Activated CD4-positive, CD25-positive, alpha-beta regulatory T cell (primary cell): ENCODE results near the gene ADAMTSL5.
A peak's percentile ranks its signal among the peaks of the same experiment; 100 is the strongest.
"Not testable (repeated sequence)": the region's sequence is repeated elsewhere in the genome, so short reads cannot be mapped to it uniquely, and the experiment has no call there.

Experiments used
- DNase-seq, 4 experiments: peaks; one replicate each; lab custom pipeline; 2025; lab: John Stamatoyannopoulos, UW

ADAMTSL5 gene

DNA sequence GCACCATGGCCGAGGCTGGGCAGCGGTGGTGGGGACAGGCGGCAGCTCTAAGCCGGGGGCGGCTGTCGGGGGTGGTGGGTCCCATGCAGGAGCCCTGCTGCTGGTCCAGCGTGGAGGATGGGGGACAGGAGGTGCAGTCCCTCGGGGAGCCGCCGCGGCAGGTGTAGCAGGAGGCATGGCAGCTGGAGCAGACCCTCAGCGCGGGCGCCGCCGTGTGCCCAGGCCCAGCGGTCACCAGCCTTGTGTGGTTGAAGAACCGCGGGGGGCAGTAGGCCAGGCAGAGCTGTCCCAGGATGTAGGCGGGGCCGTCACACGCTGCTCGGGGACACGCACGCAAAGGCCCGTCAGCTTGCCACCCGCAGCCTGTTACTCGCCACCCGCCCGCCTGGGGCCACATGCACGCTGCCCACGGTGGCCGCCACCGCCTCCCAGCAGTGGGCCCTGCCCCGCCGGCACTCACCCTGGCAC, 30.9 kb downstream of the ADAMTSL5 start:
- no peak for DNase-seq

DNA sequence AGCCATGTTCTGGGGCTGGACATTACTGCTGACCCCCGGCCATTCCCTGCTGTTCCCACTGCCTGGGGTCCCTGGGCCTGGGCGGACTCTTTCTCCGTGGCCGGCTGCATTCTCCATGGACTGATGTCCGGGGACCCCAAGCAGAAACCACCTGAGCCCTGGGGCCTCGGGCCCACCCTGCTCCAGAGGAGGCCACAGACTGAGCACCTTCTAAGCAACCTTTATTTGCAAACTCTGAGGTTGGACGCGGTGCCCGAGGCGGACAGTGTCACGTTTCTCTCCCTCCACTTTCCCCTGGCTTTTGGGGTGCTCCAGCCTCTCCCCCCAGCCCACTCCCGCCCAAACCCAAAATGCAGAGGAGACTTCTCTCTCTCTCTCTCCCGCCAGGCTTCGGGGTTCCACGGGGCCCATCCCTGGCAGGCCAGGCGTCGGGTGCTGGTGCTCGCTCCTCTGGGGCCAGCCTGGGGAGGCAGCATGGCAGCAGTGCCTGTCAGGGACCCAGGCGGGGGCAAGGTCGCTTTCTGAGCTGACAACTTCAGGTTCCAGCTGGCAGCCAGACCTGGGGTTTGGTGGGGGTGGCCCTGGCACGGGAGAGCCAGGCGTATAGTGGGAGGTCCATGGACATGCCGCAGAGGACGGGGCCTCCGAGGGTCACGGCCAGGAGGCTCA, 31.5 kb downstream of the ADAMTSL5 start:
- DNase-seq: no peak

DNA sequence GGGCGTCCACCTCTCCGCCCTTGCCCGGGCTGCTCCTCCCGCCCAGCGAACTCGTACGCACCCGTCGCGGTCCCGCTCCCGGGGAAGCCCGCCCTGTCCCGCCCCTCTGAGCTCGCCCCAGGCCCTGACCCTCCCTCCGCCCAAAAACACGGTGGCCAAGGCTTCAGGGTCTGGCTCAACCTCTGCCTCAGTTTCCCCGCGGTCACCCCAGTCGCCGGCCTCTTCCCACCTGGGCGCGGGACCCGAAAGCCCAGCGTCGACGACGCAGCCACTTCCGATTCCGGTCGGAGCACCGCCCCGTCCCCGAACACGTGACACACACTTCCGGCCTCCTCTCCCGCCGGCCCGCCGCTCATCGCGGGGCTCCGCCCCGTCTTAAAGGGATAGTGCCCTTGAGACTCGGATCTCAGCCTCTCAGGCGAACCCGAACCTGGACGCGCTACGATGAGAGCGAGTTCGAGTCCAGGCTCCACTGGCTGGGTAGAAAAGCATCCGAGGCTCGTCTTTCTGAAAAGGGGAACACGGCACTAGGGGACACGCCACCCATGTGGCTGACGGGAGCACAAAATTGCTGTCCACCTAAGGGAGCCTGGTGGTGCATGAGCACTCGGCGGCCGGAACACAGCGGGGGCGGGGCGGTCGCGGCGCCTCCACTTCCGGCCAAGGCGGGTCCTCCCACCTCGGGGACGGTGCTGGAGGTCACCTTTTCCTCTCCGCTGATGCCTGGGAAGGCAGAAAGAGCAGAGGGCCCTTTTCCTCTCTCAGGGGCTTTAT, 33.7 kb downstream of the ADAMTSL5 start, which contains the start of gene C19orf25:
TSS of gene C19orf25 (minus strand) at position 282 of the 774 bp plus-strand sequence. CDS start 312 bp downstream, outside the sequence.
- peak; percentile 84 to 85 (median 84) for DNase-seq

DNA sequence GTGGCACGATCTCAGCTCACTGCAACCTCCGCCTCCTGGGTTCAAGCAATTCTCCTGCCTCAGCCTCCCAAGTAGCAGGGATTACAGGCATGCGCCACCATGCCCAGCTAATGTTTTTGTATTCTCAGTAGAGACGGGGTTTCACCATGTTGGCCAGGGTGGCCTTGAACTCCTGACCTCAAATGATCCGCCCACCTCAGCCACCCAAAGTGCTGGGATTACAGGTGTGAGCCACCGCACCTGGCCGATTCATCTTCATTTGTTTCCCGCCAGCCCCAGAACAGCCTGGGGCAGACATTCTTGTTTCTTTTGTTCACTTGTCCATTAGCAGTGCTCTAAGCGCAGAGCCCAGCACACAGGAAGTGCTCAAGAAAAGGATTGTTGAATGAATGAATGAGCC, 35.8 kb downstream of the ADAMTSL5 start:
- not testable (repeated sequence) for DNase-seq

DNA sequence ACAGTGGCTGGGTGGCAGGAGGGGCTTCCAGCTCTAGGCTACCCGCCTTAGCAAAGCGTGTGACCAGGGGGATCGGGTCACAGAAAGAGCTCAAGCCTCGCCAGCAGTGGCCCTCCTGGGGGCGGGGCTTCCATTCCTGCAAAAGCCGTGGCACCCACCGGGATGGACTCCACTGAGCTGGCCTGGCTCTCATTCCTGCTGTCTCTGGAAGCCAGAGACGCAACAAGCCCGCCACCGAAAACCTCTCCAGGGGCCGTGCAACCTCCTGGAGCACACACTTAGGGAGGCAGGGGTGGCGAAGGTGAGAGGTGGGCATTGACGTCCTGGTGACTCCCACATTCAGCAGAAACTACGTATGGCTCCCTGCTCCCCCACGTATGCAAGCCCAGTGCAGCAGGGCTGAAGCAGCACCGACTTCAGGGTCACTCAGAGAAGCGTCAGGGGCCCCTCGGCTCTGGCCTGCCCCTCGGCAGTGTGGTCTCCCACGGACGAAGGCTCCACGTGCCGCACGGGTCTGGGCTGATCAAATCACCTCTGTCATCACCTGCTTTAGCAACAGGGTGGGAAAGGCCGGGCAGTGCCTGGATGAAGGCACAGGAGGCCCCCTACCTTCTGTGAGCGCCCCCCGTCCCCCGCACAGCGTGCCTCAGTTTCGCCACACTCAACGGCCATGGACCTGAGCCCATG, 36.9 kb downstream of the ADAMTSL5 start:
- no peak for DNase-seq

DNA sequence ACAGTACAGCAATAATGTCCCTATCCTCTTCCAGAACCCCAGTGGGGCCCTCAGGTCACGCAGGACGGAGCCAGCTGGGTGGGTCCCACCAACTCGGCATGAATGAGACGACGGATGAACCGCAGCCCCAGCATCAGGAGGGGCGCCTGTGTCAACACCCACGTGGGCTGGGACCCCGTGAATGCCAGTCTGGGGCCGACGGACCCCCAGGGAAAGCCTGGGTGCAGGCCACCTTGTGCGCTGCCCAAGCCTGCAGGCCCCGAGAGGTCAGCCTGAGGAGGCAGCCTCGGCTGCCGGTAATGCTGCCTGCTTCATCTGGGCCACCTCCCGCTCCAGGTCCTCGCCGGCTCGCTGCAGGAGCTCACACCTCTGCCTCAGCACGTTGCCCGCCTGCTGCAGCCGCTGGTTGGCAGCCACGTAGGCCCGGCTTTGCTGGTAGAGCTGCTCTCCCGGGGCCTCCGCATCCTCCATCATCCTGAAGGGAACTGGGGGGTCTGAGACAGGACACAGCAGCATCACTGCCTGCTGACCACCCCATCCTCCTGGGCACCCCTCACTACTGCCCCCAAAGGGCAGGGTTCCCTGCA, 38.0 kb downstream of the ADAMTSL5 start:
- DNase-seq: no peak

DNA sequence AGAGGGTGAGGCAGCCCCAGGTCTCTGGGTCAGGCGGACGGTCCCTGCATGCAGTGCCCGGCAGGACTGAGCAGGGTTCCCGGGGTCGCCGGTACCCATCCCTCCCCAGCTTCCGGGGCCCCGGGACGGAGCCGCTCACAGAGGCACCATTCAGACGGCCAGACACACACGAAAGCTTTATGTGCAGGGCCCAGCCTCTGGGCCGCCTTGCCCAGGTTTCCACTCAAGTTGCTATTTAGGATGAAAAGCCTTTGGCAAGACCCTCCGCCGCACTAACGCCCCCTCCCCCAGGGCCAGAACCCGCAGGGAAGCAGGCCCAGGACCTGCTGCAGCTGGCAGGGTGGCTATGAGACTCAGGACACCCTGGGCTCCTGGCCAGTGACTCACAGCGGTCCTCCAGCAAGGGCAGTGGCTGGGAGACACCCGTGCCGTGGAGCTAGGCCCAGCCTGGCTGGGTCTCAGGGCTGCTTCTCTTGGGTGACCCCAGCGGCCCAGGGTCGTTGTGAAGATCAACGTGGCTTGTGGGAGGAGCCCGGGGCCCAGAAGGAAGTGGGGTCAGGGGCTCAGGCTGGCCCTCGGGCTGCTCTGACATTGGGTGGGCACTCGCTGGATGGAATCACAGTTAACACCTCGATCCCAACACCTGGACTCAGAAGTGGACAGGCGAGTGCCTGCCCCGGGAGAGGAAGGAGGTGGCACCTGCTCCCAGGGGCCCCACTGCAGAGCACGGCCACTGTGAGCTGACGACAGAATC, 38.6 kb downstream of the ADAMTSL5 start:
- no peak for DNase-seq

DNA sequence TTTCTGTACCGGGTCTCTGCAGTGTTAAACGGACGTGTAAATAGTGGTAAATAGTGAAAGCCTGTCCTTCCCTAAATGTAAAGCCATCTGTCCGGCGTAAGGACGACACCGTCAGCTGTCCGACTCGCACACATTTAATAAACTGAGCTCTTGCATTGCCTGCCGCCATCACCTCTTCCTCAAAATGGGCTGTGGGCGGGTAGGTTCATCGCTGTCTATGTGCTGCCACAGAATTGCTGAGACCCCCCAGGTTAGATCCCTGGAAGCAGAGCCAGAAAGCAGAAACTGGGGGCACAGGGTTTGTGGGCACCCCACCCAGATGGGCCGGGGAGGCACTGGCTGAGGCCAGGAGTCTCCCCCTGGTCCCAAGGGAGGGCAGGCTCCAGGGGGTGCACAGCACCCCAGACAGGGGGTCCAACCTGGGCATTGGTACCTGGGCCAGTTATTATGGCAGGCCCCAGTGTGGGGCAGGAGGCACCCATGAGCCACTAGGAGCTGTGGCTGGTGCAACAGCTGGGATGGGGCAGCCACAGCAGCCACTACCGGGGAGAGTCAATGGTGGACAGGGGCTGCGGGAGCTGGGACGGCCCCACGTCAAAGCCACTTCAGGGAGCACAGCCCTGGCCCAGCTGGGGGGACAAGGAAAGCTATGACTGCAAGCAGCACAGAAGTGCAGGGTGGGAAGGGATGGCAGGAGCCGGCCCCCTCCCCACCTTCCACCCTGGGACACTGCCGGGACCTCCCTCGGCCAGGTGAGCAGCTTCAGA, 39.6 kb downstream of the ADAMTSL5 start:
- DNase-seq: no peak

DNA sequence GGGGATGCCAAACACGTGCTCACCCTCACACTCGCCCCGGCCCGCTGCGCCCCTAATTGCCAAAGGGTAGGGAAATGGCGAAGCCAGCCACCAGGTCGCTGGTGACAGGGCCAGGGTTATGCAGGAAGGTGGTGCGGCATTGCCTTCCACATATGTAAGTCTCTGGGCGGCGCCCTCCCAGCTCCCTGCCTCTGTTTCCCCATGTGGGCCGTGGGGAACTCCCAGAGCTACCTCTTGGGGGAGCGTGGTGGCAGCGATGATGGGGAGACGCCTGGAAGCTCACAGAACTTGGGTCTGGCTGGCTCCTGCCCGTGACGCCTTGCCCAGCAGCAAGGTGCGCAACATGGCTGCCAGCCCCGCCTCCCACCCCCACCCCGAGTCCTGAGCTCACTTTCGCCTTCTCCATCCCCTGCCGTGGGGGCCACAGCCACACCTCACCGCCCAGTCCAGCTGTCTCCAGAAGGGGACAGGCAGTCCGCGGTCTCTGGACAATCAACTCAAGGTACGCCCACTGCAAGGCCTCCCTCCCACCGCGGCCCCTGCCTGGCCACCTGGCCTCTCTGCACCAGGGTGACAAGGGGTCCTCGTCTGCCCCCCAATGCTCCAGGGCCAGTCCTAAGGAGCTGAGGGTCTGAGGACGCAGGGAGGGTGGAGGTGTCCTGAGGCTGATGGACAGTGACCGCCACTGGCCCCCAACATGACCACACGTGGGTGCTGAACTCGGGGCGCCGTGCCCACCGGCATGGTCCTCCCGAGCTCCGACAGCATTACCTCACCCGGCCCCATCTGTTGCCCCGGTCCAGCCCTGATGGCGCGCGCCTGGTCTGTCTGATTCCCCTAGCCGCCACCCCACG, 40.4 kb downstream of the ADAMTSL5 start:
- no peak for DNase-seq

DNA sequence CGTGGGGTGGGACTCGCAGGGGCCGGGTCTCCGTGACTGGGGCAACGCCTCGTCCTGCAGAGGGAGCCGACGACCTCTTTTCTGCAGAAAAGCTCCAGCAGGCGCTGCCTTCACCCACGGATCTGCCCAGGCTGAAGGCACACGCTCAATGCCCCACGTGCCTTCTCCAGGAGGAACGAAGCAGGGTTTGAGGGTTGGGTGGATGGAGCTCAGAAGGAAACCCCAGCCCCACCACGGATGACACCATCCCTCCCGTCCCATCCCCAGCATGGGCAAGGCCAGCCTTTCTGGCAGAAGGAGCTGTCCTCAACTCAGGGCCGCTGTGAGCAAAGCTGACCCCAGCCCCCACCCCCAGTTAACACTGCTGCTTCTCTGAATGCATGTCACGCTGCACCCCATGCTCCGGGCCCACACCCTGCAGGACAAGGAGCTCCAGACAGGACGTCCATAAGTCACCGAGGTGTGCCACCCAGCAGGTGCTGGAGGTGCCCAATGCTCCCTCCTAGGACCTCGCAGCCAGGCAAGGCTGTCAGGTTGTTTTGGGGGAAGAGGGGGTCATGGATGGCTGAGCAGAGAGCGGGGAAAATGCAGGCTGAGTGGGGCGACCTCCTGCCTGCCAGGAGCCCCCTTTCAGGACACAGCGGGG, 41.2 kb downstream of the ADAMTSL5 start:
- no peak for DNase-seq

DNA sequence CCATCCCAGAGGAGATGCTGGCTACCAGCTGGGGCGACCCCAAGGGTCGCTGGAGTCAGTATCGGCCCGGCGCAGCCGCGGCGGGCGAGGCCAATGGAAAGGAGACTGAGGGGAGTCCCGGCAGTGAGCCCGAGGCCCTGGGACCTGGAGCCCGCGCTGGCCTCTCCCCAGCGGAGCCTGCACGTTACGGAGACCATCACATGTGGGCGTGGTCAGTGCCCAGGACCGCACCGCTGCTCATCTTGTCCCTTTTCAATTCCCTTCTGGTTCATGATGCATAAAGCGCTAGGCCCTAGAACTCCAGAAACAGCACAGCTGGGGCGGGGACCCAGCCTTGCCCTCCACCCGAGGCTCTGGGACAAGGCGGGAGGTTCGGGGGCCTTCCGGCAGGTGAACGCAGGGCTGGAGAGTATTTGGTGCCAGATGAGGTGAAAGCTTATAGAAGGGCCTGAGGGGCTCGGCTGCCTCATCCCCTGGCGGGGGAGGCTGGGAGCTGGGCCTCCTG, 41.8 kb downstream of the ADAMTSL5 start:
- no peak for DNase-seq

DNA sequence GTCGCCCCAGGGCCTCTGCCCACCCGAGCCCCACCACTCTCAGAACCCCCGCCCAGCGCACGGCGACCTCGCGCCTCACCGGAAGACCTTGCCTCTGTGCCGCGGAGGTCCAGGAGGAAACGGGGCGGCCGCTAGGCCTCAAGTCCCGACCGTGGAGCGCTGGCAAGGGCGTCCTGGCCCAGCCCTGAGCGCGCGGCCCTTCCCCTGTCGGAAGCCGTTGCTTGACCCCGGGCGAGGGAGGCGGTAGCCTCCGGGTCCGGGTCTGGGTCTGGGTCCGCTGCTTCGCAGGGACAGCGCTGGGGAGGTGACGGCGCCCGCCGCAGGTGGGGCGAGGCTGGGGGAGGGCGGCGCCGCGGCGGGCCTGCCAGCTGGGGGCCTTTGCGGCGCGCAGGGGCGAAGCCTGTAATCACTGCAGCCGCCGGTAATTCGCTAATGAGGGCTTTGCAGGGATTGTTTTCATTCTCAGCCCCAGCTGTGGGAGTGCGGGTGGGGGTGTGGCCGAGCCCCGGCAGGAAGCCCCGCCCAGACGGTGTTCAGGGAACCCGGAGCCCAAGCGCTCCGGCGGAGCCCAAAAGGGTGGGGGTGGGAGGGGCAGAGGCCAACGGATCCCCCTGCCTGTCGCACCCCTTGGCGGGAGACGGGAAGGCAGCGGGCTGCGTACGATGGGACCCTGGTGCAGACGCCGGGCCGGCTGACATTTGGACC, 42.4 kb downstream of the ADAMTSL5 start:
- DNase-seq: peak; percentile 44 to 71 (median 58)

DNA sequence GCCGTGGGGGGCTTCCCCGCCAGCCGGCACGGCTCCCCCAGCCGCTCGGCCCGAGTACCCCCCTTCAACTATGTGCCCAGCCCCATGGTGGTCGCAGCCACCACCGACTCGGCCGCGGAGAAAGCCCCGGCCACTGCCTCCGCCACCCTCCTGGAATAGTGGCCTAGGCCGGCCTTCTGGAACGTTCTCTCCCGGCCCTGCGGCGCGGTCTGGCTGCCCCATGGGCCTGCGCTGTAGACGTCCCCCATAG, 42.8 kb downstream of the ADAMTSL5 start:
- DNase-seq: no peak

DNA sequence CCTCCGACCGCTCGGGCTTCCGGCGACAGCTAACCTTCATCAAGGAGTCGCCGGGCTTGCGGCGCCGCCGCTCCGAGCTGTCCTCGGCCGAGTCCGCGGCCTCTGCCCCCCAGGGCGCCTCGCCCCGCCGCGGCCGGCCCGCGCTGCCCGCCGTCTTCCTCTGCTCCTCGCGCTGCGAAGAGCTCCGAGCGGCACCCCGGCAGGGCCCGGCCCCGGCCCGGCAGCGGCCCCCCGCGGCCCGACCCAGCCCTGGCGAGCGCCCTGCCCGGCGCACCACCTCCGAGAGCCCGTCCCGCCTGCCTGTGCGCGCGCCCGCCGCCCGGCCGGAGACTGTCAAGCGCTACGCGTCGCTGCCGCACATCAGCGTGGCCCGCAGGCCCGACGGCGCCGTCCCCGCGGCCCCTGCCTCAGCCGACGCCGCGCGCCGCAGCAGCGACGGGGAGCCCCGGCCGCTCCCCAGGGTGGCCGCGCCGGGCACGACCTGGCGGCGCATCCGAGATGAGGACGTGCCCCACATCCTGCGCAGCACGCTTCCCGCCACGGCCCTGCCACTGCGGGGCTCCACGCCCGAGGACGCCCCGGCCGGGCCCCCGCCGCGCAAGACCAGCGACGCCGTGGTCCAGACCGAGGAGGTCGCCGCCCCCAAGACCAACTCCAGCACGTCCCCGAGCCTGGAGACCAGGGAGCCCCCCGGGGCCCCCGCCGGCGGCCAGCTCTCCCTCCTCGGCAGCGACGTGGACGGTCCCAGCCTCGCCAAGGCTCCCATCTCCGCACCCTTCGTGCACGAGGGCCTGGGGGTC, 43.4 kb downstream of the ADAMTSL5 start:
- DNase-seq: no peak

DNA sequence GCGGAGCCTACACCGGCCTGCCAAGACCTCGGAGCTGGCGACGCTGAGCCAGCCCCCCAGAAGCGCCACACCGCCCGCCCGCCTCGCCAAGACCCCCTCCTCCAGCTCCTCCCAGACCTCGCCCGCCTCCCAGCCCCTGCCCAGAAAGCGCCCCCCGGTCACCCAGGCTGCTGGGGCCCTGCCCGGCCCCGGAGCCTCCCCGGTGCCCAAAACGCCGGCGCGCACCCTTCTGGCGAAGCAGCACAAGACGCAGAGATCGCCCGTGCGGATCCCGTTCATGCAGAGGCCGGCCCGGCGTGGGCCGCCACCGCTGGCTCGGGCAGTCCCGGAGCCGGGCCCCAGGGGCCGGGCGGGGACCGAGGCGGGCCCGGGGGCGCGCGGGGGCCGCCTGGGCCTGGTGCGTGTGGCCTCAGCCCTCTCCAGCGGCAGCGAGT, 44.0 kb downstream of the ADAMTSL5 start:
- no peak for DNase-seq

DNA sequence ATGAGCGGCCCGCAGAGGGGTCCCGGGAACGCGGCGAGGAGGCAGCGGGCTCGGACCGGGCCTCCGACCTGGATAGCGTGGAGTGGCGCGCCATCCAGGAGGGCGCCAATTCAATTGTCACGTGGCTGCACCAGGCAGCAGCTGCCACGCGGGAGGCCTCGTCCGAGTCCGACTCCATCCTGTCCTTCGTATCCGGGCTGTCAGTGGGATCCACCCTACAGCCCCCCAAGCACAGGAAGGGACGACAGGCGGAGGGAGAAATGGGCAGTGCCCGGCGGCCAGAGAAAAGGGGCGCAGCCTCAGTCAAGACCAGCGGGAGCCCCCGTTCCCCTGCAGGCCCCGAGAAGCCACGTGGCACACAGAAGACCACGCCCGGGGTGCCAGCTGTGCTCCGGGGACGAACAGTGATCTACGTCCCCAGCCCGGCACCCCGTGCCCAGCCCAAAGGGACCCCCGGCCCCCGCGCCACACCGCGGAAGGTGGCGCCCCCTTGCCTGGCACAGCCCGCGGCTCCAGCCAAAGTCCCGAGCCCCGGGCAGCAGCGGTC, 44.5 kb downstream of the ADAMTSL5 start:
- DNase-seq: no peak

DNA sequence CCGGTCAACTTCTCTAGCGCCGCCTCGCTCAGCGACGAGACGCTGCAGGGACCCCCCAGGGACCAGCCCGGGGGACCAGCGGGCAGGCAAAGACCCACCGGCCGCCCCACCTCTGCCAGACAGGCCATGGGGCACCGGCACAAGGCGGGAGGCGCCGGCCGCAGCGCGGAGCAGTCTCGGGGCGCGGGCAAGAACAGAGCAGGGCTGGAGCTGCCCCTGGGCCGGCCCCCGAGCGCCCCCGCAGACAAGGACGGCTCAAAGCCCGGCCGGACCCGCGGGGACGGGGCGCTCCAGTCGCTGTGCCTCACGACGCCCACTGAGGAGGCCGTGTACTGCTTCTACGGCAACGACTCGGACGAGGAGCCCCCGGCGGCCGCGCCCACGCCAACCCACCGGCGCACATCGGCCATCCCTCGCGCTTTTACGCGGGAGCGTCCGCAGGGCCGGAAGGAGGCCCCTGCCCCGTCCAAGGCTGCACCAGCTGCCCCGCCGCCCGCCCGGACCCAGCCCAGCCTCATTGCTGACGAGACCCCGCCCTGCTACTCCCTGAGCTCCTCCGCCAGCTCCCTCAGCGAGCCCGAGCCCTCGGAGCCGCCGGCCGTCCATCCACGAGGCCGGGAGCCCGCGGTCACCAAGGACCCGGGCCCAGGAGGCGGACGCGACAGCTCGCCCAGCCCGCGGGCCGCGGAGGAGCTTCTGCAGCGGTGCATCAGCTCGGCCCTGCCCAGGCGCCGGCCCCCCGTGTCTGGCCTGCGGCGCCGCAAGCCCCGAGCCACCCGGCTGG, 45.1 kb downstream of the ADAMTSL5 start:
- no peak for DNase-seq
